HG02885 (cell line): Measurements from ENCODE around the gene STOX2.

ENCODE experiments used
- ATAC-seq: cut with Tn5 transposase; IDR thresholded peaks from one replicate; pipeline ENCODE4 v1.9.1; 2021; ENCODE audit warnings: mild to moderate bottlenecking; ENCODE audit not compliant: unreplicated experiment, poor library complexity

Gene STOX2

GRCh38 chr4:183889190-183889589 is 15.9 kb upstream of the STOX2 start:
- no peak for ATAC-seq

- no peak for ATAC-seq
Observed at GRCh38 chr4:183897193-183897592, 7.9 kb upstream of the STOX2 start.

- no peak for ATAC-seq
Observed at GRCh38 chr4:183898456-183898855, 6.7 kb upstream of the STOX2 start.

- ATAC-seq: no peak
Observed at GRCh38 chr4:183903021-183903760, 1.9 kb upstream of the STOX2 start.

GRCh38 chr4:183905593-183906488 is 734 bp downstream of the STOX2 start:
- ATAC-seq: no peak

- no peak for ATAC-seq
Observed at GRCh38 chr4:183906489-183906738, 1.3 kb downstream of the STOX2 start.

GRCh38 chr4:183906739-183907651 is 1.9 kb downstream of the STOX2 start:
- ATAC-seq: no peak

GRCh38 chr4:183907871-183908683 is 3.0 kb downstream of the STOX2 start:
- ATAC-seq: no peak

GRCh38 chr4:183909187-183909586 is 4.1 kb downstream of the STOX2 start:
- no peak for ATAC-seq

GRCh38 chr4:183909801-183910200 is 4.7 kb downstream of the STOX2 start:
- ATAC-seq: no peak

- no peak for ATAC-seq
Observed at GRCh38 chr4:183912585-183912984, 7.5 kb downstream of the STOX2 start.

GRCh38 chr4:183915976-183916375 is 10.9 kb downstream of the STOX2 start:
- no peak for ATAC-seq

- no peak for ATAC-seq
Observed at GRCh38 chr4:183918696-183919095, 13.6 kb downstream of the STOX2 start.

- ATAC-seq: no peak
Observed at GRCh38 chr4:183919141-183919540, 14.0 kb downstream of the STOX2 start.

- ATAC-seq: no peak
Observed at GRCh38 chr4:183920512-183920911, 15.4 kb downstream of the STOX2 start.

GRCh38 chr4:183921335-183921734 is 16.2 kb downstream of the STOX2 start:
- ATAC-seq: no peak

- no peak for ATAC-seq
Observed at GRCh38 chr4:183924362-183925044, 19.4 kb downstream of the STOX2 start.

- no peak for ATAC-seq
Observed at GRCh38 chr4:183926950-183927349, 21.8 kb downstream of the STOX2 start.

GRCh38 chr4:183932576-183932975 is 27.5 kb downstream of the STOX2 start:
- ATAC-seq: no peak
